B cell (primary cell): ENCODE data around the gene MAP3K4. TPM values are rescaled to one million over a fixed set of nuclear protein-coding genes. Genes with fewer than 3 reads are reported as not detected.

Experiments used
- ATAC-seq: fragments of 200-7000 bp; cut with Tn5 transposase; one replicate; pipeline ENCODE4 v1.10.0; 2021; ENCODE audit warnings: low read depth, mild to moderate bottlenecking, moderate number of reproducible peaks, moderate library complexity
- CTCF ChIA-PET: fragments of 350-600 bp; sonication (Branson Sonifier 250); formaldehyde crosslinking; loops from one replicate; lab custom pipeline; 2021; ENCODE audit warnings: antibody characterized with exemption, inconsistent platforms; lab: Charles Lee
- POLR2A ChIA-PET: fragments of 350-600 bp; sonication (Branson Sonifier 250); formaldehyde crosslinking; loops from one replicate; lab custom pipeline; 2021; ENCODE audit warnings: antibody characterized with exemption; lab: Charles Lee
- DNase-seq: peaks from one replicate; pipeline ENCODE4 v3.0.0; 2013
- H2AFZ ChIP-seq: 2 replicates; pipeline ENCODE4 v1.6.1; 2012; ENCODE audit warnings: mild to moderate bottlenecking, low read depth, low read length; ENCODE audit not compliant: insufficient read depth, poor library complexity, severe bottlenecking
- H3K27ac ChIP-seq, 2 donors: 1 replicate in 1 of 2; 2 replicates in 1 of 2; pipeline ENCODE4 v1.5.1; 2012 to 2013; ENCODE audit warnings: low read length in 2 of 2, mild to moderate bottlenecking in 2 of 2, moderate library complexity in 1 of 2
- H3K27me3 ChIP-seq, 4 experiments: fragments of 200-600 bp in 1 of 4; sonication (generic) in 1 of 4; replicated peaks in 1 of 4; 1 replicate in 2 of 4; 2 replicates in 2 of 4; pipeline versions ENCODE4 v1.6.1 to v1.7.0; 2013 to 2016; ENCODE audit warnings: low read length in 3 of 4, mild to moderate bottlenecking in 2 of 4, mixed read lengths in 1 of 4, moderate library complexity in 1 of 4; ENCODE audit not compliant: insufficient read depth in 4 of 4, control insufficient read depth in 3 of 4; ENCODE audit errors: control extremely low read depth in 1 of 4
- H3K36me3 ChIP-seq, 2 experiments: replicated peaks in 1 of 2; 1 replicate in 1 of 2; 2 replicates in 1 of 2; pipeline versions ENCODE4 v1.6.1 to v1.7.1; 2013; ENCODE audit warnings: low read length in 1 of 2; ENCODE audit not compliant: insufficient read depth in 2 of 2, control insufficient read depth in 1 of 2; ENCODE audit errors: control extremely low read depth in 1 of 2, extremely low read depth in 1 of 2
- H3K4me1 ChIP-seq, 2 donors: fragments of 200-600 bp in 1 of 2; sonication (generic) in 1 of 2; 1 replicate in 1 of 2; 2 replicates in 1 of 2; pipeline versions ENCODE4 v1.5.1 to v1.6.1; 2013 to 2017; ENCODE audit warnings: low read length in 2 of 2; ENCODE audit not compliant: control insufficient read depth in 2 of 2, insufficient read depth in 2 of 2
- H3K4me2 ChIP-seq: replicated peaks from 2 replicates; pipeline ENCODE3; 2012; ENCODE audit warnings: mild to moderate bottlenecking, low read depth, low read length; ENCODE audit not compliant: poor library complexity, severe bottlenecking
- H3K4me3 ChIP-seq, 5 experiments: fragments of 200-600 bp in 1 of 5; sonication (generic) in 1 of 5; 1 replicate in 3 of 5; 2 replicates in 2 of 5; pipeline versions ENCODE4 v1.5.1 to v1.7.0; 2011 to 2016; ENCODE audit warnings: low read length in 4 of 5, mild to moderate bottlenecking in 4 of 5, low read depth in 2 of 5, control low read depth in 1 of 5, moderate library complexity in 1 of 5; ENCODE audit not compliant: insufficient read depth in 1 of 5; ENCODE audit errors: control extremely low read depth in 1 of 5, extremely low read depth in 1 of 5
- H3K79me2 ChIP-seq: fragments of 200-600 bp; sonication (generic); one replicate; pipeline ENCODE4 v1.6.0; 2016; ENCODE audit warnings: low read length; ENCODE audit not compliant: control insufficient read depth, insufficient read depth
- H3K9ac ChIP-seq: fragments of 200-600 bp; sonication (generic); 2 replicates; pipeline ENCODE4 v1.6.1; 2017; ENCODE audit warnings: mild to moderate bottlenecking, low read length, moderate library complexity
- H3K9me3 ChIP-seq, 3 donors: one replicate each; pipeline versions ENCODE4 v1.6.1 to v1.7.1; 2013; ENCODE audit warnings: low read length in 2 of 3; ENCODE audit not compliant: control insufficient read depth in 2 of 3, insufficient read depth in 1 of 3; ENCODE audit errors: control extremely low read depth in 1 of 3
- H4K20me1 ChIP-seq: 2 replicates; pipeline ENCODE4 v1.6.0; 2012; ENCODE audit warnings: mild to moderate bottlenecking, low read length; ENCODE audit not compliant: insufficient read depth, control insufficient read depth, poor library complexity, severe bottlenecking
- H3K27ac Mint-ChIP-seq: one replicate; pipeline ENCODE4 v1.8.0; 2021; ENCODE audit warnings: mixed read lengths
- H3K27me3 Mint-ChIP-seq: one replicate; pipeline ENCODE4 v1.8.0; 2021; ENCODE audit warnings: mixed read lengths
- H3K4me1 Mint-ChIP-seq: one replicate; pipeline ENCODE4 v1.8.0; 2021; ENCODE audit warnings: mixed read lengths
- H3K4me3 Mint-ChIP-seq: one replicate; pipeline ENCODE4 v1.8.0; 2021; ENCODE audit warnings: mixed read lengths
- H3K9me3 Mint-ChIP-seq: one replicate; pipeline ENCODE4 v1.8.0; 2022; ENCODE audit warnings: mixed read lengths; ENCODE audit not compliant: insufficient read depth
- CTCF ChIP-seq: fragments of 200-600 bp; IDR thresholded peaks from one replicate; pipeline ENCODE4 v1.8.0; 2022; ENCODE audit warnings: antibody characterized with exemption, mild to moderate bottlenecking
- EZH2 ChIP-seq: IDR thresholded peaks from 2 replicates; pipeline ENCODE4 v1.6.1; 2012; ENCODE audit warnings: borderline replicate concordance, low read depth, mild to moderate bottlenecking, moderate library complexity, low read length; ENCODE audit not compliant: insufficient read depth, poor library complexity, severe bottlenecking
- WGBS: methylation state at CpG from one replicate; pipeline ENCODE4 v1.1.5; 2013; ENCODE audit warnings: missing lambda C conversion rate; ENCODE audit not compliant: insufficient coverage; 5-methylcytosine and 5-hydroxymethylcytosine counted together
- intact Hi-C: fragments of 100-400 bp; cut with micrococcal nuclease; formaldehyde crosslinking; loops from one replicate; pipeline ENCODE4 v1.10.0; 2022
- polyA plus RNA-seq: library from polyadenylated mRNA; depleted of rRNA; stranded (reverse); fragments of >200 nt; gene quantifications from 2 replicates; pipeline ENCODE4 v1.2.3, GENCODE V29; 2012
- total RNA-seq, 2 donors: library from RNA; stranded (reverse); fragments of 120-200 nt in 1 of 2; gene quantifications; 1 replicate in 1 of 2; 2 replicates in 1 of 2; pipeline versions ENCODE4 v1.2.3 to v1.2.4, GENCODE V29; 2013 to 2022

MAP3K4 gene
- total and polyA plus RNA-seq, 2 donors (not counting 1 experiment from before 2014, with no cell fraction given), result 24.4 to 105 TPM

- Histone ChIP-seq H3K27me3 (no peaks in the 10 kb centered on the region), H3K27ac (no peak overlapping the region), H3K4me2 (no peak overlapping the region), H4K20me1 (no peaks in the 10 kb centered on the region), H2AFZ (no peak overlapping the region), H3K79me2 (no peaks in the 10 kb centered on the region), H3K4me1 (no peaks in the 10 kb centered on the region), H3K9me3 (no peaks in the 10 kb centered on the region), H3K4me3 (no peak overlapping the region), H3K36me3 (peaks cover 8 to 14% of the 10 kb centered on the region in 2 experiments), H3K9ac (no peak overlapping the region)
- intact Hi-C loops, result no loop called here
- POLR2A ChIA-PET, result no interaction called here
- Mint-ChIP-seq H3K27me3 (no peaks in the 10 kb centered on the region), H3K4me1 (peaks cover 4% of the 10 kb centered on the region), H3K9me3 (no peaks in the 10 kb centered on the region), H3K4me3 (no peak overlapping the region), H3K27ac (no peak overlapping the region)
- no peak for DNase-seq
- no peak for ATAC-seq
- WGBS, result 95% methylated on average over 4 of the region's 7 CpGs
- CTCF ChIA-PET, result no interaction called here
- TF ChIP-seq EZH2, result no peak
- no peak for TF ChIP-seq CTCF
Observed at GRCh38 chr6:161048641-161049040, 57.1 kb downstream of the MAP3K4 start.

DNA sequence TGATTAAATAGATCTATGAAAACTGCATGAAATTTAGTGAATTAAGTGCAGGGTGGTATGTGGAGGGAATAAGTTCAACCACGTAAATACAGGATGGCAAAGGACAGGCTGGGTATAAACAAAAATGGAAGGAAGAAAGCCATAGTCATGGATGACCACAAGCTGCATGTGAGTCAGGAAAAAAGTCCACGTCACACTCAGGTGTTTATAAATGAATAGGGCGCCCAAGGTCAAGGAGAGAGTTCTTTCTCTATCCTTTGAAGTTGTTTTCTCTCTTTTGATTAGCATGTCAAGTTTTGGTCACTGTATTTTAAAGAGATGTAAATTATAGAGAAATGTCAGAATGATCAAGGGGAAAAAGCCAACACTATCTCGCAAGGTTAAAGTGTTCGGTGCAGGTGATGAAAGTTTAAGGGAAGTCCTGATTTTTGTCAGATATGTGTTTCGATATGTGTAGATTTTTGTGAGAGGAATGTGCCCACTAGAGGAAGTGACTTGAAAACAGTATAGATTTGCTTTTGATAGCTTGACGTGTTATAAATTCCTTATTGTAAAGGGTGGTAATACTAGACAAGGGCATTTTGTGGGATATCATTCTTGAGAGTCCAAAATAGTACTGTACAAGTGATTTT lies 58.7 kb downstream of the MAP3K4 start:
- DNase-seq (no peak), ATAC-seq (no peak)
- Histone ChIP-seq H3K27me3 (no peaks in the 10 kb centered on the region), H3K9ac (no peak overlapping the region), H3K4me1 (no peaks in the 10 kb centered on the region), H3K4me3 (no peak overlapping the region), H3K9me3 (no peaks in the 10 kb centered on the region), H3K79me2 (no peaks in the 10 kb centered on the region), H4K20me1 (no peaks in the 10 kb centered on the region), H2AFZ (no peak overlapping the region), H3K4me2 (no peak overlapping the region), H3K27ac (no peak overlapping the region), H3K36me3 (peaks cover 7% of the 10 kb centered on the region in 2 experiments)
- no peak for TF ChIP-seq EZH2
- TF ChIP-seq CTCF, result no peak
- Mint-ChIP-seq H3K27me3 (no peaks in the 10 kb centered on the region), H3K9me3 (no peaks in the 10 kb centered on the region), H3K4me1 (no peaks in the 10 kb centered on the region), H3K27ac (no peak overlapping the region), H3K4me3 (no peak overlapping the region)
- CTCF ChIA-PET, result no interaction called here
- POLR2A ChIA-PET, result no interaction called here
- intact Hi-C loops, result no loop called here
- 84% methylated on average over 5 of the region's 7 CpGs for WGBS
